Testis (tissue), 3 donors: ENCODE measurements around the gene SH3BP1. TPM values are rescaled to one million over a fixed set of nuclear protein-coding genes. Genes with fewer than 3 reads are reported as not detected.
A peak's percentile ranks its signal among the peaks of the same experiment; 100 is the strongest.

Experiments
- DNase-seq: peaks from one replicate; pipeline ENCODE4 v3.0.0-alpha.2; 2019
- H3K27ac ChIP-seq, 2 donors: fragments of 200-600 bp; sonication (generic); one replicate each; pipeline ENCODE4 v1.5.1; 2019
- H3K27me3 ChIP-seq: fragments of 200-600 bp; sonication (generic); one replicate; pipeline ENCODE4 v1.5.1; 2019
- H3K36me3 ChIP-seq: fragments of 200-600 bp; sonication (generic); one replicate; pipeline ENCODE4 v1.5.1; 2017; ENCODE audit warnings: low read depth; ENCODE audit errors: missing control alignments
- H3K4me1 ChIP-seq: fragments of 200-600 bp; sonication (generic); one replicate; pipeline ENCODE4 v1.5.1; 2019
- H3K4me3 ChIP-seq, 2 donors: fragments of 200-600 bp; sonication (generic); one replicate each; pipeline ENCODE4 v1.5.1; 2017 to 2019
- H3K9me3 ChIP-seq: fragments of 200-600 bp; sonication (generic); one replicate; pipeline ENCODE4 v1.5.1; 2017
- CTCF ChIP-seq, 3 experiments: fragments of 450-650 bp in 2 of 3; fragments of 200-600 bp in 1 of 3; sonication (generic) in 1 of 3; IDR thresholded peaks; one replicate each; pipeline ENCODE4 v1.5.1; 2016 to 2019; ENCODE audit warnings: antibody characterized with exemption in 3 of 3, mild to moderate bottlenecking in 2 of 3, moderate library complexity in 1 of 3
- POLR2A ChIP-seq: fragments of 450-650 bp; IDR thresholded peaks from one replicate; pipeline ENCODE4 v1.6.1; 2017; ENCODE audit warnings: antibody characterized with exemption, mild to moderate bottlenecking, moderate library complexity
- WGBS, 2 donors: methylation state at CpG; one replicate each; pipeline ENCODE4 v1.1.5; 2018; 5-methylcytosine and 5-hydroxymethylcytosine counted together
- intact Hi-C: fragments of 100-400 bp; cut with DNase I; formaldehyde crosslinking; loops from one replicate; pipeline ENCODE4 v1.15.1; 2023; ENCODE audit warnings: low total_unique reads
- polyA plus RNA-seq: library from polyadenylated mRNA; stranded (reverse); fragments of 350-450 nt; fragmentation: Illumina TruSeq; extraction: RNeasy Lipid Tissue Mini Kit (QIAGEN cat#74804); gene quantifications from one replicate; pipeline ENCODE4 v1.2.3, GENCODE V29; 2014; ENCODE audit warnings: low read depth, low replicate concordance; ENCODE audit not compliant: insufficient read depth
- total RNA-seq, 2 donors: library from RNA; depleted of rRNA; stranded (reverse); fragments of >200 nt; gene quantifications; one replicate each; pipeline ENCODE4 v1.2.3, GENCODE V29; 2016

The SH3BP1 gene
- total and polyA plus RNA-seq, 3 donors from 2014 or later, result 11.9 to 23.6 (median 15.7) TPM

- WGBS, 2 donors, result 81 to 91% methylated on average over 5 to 14 of the region's 14 CpGs
- H3K36me3 ChIP-seq, result no peaks in the 10 kb centered on the region
- H3K4me3 ChIP-seq, result no peak overlapping the region
- H3K9me3 ChIP-seq, result no peaks in the 10 kb centered on the region
- no peaks in the 10 kb centered on the region for H3K27me3 ChIP-seq
- intact Hi-C loops, result no loop called here
- no peak overlapping the region for H3K27ac ChIP-seq
- H3K4me1 ChIP-seq, result peaks cover 10% of the 10 kb centered on the region
- no peak for DNase-seq
- no peak for TF ChIP-seq POLR2A
Measured at GRCh38 chr22:37618072-37618656, 21.3 kb upstream of the SH3BP1 start.

GRCh38 chr22:37618674-37619073, 20.8 kb upstream of the SH3BP1 start:
- 95% methylated on average over 6 of the region's 6 CpGs for WGBS, 2 donors
- no peak for DNase-seq
- H3K27me3 ChIP-seq, result no peaks in the 10 kb centered on the region
- no peak overlapping the region for H3K27ac ChIP-seq
- no peaks in the 10 kb centered on the region for H3K36me3 ChIP-seq
- no peak overlapping the region for H3K4me3 ChIP-seq
- no peak for TF ChIP-seq CTCF (IDR thresholded peaks at IDR 0.05)
- TF ChIP-seq POLR2A, result no peak
- intact Hi-C loops, result no loop called here
- no peaks in the 10 kb centered on the region for H3K9me3 ChIP-seq
- peaks cover 5% of the 10 kb centered on the region for H3K4me1 ChIP-seq

GRCh38 chr22:37619991-37620390, 19.5 kb upstream of the SH3BP1 start:
- H3K4me1 ChIP-seq, result no peaks in the 10 kb centered on the region
- H3K27ac ChIP-seq, result no peak overlapping the region
- intact Hi-C loops, result no loop called here
- TF ChIP-seq CTCF (IDR thresholded peaks at IDR 0.05), result no peak
- H3K9me3 ChIP-seq, result no peaks in the 10 kb centered on the region
- 70 to 79% methylated on average over 6 to 7 of the region's 7 CpGs for WGBS, 2 donors
- no peak for DNase-seq
- no peaks in the 10 kb centered on the region for H3K36me3 ChIP-seq
- no peaks in the 10 kb centered on the region for H3K27me3 ChIP-seq
- H3K4me3 ChIP-seq, result no peak overlapping the region

GRCh38 chr22:37621352-37621860, 18.1 kb upstream of the SH3BP1 start:
- no peaks in the 10 kb centered on the region for H3K9me3 ChIP-seq
- no peak overlapping the region for H3K27ac ChIP-seq
- no peak overlapping the region for H3K4me3 ChIP-seq
- intact Hi-C loops, result no loop called here
- no peak for TF ChIP-seq CTCF (IDR thresholded peaks at IDR 0.05)
- TF ChIP-seq POLR2A, result no peak
- H3K36me3 ChIP-seq, result no peaks in the 10 kb centered on the region
- no peak for DNase-seq
- peaks cover under 1% of the 10 kb centered on the region for H3K4me1 ChIP-seq
- no peaks in the 10 kb centered on the region for H3K27me3 ChIP-seq
- 93 to 97% methylated on average over 12 of the region's 12 CpGs for WGBS, 2 donors

- intact Hi-C loops, result no loop called here
Measured at GRCh38 chr22:37623075-37624016, 16.1 kb upstream of the SH3BP1 start.

More at GRCh38 chr22:37623075-37624016, 16.1 kb upstream of the SH3BP1 start:
- Histone ChIP-seq H3K36me3 (no peaks in the 10 kb centered on the region), H3K27ac (no peak overlapping the region), H3K4me1 (peaks cover 6% of the 10 kb centered on the region), H3K4me3 (no peak overlapping the region), H3K27me3 (no peaks in the 10 kb centered on the region), H3K9me3 (no peaks in the 10 kb centered on the region)
- TF ChIP-seq CTCF (IDR thresholded peaks at IDR 0.05), result peak; percentile 48 to 96 (median 60)
- TF ChIP-seq POLR2A, result no peak
- WGBS, 2 donors, result 63 to 65% methylated on average over 12 to 22 of the region's 22 CpGs
- DNase-seq, result peak; percentile 75
